ENCODE data around the gene GAS2.

GAS2 gene

DNA sequence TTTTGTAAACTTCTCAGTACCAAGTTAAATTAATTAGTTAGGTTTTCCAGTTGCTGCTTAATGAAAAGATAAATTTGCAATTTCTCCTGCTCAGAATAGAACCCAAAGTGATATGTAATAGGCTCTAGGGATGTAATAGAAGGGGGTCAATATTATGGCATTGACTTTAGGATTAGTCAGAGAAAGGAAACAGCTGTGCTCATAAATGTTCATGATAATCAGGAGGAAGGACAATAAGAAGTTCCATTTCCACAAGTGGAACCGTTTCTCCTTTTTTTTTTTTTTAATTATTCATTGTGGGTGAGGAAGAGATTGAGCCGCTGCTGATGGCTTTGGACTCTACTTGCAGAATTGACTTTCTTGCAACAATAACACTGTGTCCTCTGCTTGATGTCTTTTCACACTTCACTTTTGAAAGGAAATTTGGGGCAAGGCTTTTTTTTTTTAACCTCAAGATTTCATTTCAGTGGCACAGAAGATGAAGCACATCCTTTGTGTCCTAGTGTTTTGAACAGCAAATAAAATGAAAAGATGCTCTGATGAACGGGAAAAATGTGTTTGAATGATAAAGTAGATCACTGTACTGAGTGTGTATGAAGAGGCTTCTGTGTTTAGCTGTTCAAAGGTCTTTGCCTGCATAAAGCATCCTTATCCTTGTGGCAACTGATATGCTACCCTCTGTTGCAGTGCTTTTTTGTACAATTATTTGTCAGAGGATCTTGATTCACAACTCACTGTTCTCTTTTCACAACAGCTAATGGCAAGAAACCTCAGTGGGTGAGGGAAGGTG, 62.4 kb downstream of the GAS2 start:
- DNase-seq (ENCODE audit: low read depth) = no peak

DNA sequence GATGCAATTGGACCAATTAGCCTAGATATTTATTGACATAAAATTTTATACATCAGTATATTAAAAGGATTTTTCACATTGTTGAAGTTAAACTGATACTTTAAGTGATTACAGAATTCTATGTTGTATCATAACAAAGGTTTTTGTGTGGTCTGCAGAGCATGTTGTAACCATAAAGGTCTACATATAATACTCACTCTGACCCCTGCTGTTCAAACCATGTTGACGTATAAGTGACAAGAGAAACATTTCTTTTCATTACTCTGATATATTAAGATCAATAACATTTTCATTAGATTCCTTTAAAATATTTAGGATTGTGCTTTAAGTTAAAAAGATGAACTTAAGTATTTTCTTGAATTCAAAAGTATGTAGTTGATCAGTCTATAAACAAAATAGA, 63.9 kb downstream of the GAS2 start:
- DNase-seq (ENCODE audit: low read depth) = no peak

DNA sequence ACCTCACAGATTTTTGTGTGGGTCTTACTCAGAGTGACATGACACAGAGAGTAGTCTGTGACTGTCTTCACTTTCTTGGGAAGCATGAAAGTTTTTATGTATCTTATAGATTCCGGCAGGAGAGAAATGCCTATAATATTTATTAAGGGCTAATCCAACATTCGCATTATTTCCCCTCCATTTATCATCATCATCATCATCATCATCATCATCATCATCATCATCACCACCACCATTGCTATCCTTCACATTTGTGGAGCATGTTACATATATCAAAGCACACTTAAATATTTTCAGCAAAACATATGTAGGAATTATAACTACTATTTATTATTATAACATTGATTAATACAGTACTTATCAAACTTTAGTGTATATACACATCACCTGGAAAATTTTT, 66.2 kb downstream of the GAS2 start:
- no peak for DNase-seq (ENCODE audit: low read depth)

DNA sequence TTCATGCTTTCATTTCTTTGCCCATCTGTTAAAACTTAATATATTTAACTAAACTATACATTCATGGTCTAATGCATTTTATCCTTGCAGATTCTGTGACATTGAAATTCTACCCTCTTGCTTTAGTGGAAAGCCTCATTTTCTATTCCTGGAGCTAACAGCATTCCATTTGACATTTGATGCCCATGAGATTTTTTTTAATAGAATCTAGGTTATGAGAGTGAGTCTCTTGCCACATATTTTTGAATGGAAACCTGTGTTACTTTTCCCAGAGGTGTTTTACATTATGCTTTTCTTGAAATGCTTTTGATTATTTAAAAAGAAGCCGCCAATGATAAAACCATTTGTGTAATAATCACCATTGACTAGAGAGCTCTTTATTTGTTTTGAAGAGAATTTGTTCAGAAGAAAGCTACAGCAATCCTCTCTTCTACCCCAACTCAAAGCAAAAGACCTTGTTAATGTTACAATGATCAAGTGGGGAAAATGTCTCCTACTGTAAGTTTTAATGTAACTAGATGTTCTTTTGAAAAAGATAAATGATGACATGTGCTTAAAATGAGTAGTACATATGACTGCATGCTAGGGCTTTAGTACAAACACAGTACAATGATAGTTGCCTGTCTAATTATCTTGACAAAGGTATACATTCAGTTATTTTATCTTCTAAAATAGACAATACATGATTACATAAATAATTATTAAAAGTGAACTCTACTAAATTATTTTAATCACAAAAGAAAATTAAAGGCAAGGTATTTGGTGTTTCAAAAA, 67.3 kb downstream of the GAS2 start:
- DNase-seq (ENCODE audit: low read depth) = no peak

DNA sequence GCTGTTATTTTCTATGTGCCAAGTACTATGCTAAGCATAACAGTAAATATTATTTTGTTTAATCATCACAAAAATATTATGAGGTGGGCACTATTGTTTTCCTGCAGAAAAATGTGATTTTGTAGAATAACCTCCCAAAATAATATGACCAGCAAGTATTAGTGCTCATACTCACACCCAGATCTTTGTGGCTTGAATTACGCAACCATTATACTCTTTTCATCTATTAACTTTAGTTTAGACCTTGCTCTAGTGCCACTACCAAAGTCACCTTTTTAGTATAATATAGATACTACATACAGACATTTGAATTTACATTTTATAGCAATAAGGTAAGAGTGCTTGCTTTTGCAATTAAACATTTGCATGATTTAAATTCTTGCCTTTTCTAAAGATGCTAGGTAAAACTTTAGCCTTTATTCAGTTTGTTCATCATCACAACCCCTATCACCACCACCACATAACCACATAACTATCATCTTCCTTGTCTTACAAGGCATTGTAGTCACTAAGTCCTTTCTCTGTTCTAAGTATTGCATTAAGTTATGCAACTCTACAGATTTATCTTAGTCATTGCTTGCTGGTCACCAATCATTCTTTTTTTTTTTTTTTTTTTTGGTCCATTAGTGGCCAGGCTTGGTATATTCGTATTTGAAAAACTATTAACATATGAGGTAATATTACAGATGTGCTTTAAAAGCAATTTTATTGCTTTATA, 68.4 kb downstream of the GAS2 start:
- no peak for DNase-seq (ENCODE audit: low read depth)

DNA sequence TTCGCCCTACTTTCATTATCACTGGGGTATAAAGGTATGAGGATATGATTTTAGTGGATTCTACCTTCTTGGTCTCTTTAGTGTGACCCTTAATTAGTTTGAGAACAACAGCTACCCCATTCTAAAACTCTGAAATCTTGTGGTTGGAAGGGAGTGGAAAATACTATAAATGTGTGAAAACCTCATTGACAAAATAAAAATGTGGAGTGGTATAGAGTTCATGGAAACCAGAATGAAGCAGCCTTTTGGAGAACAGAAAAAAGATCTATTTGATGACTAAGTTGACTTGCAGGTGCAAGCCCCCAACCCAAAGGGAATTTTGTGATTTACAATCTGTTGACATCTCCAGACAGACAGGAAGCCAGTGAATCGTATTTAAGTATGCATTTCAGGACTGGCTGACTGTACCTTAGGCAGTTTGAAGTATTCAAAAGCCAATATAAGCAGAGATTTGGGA, 75.8 kb downstream of the GAS2 start:
- DNase-seq (ENCODE audit: low read depth) = no peak

DNA sequence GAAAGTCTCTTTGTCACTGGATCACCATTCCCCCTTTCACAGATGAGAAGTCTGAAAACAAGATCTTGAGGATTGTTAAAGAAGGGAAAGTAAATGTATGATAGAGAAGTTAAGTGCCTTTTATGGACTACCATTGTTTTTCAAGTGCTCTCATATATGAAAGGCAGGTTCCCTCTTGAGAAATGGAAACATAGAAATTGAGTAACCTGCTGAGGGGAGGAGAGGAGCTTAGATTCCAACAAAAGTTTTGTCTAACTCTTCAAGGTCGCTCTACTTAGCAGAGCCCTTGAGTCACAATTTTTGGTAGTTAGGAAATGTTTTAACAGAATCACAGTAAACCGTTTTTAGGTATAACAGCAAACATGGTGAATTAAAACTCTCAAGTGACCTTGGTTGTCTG, 83.1 kb downstream of the GAS2 start:
- DNase-seq (ENCODE audit: low read depth) = no peak

DNA sequence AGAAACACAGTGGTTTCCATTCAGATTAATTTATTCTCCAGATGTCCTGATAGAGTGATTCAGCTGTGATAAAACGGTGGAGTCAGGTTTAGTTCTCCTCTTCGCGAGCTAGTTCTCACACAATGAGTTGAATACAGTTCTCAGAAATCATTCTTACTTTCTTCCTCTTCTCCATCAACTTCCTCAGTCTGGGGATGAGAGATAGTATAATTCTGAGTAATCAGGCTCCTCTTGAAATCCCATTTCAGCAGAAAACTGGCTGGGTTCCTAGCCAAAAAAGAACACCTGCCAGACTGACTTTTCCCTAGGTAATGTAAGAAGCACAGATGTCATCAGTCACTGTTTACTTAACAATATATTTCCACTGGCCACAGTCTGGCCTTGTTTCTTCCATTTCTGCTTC, 86.5 kb downstream of the GAS2 start:
- no peak for DNase-seq (ENCODE audit: low read depth)

DNA sequence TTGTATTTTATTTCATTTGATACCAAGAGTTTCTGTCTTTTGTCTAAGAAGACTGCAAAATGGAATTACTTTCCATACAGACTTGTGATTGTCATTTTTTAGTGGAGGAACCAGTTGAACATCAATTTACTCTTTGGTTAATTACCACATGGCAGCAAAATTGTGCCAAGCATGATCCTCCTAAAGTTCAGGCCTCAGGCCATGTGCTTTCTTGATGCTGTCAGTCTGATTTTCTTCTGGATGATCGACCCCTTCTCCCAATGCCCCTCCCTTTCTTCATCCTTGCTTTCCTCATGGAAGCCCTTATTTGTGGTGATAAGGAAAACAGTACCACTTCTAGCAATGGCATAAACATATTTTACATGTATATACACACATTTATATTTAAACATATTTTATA, 87.0 kb downstream of the GAS2 start:
- no peak for DNase-seq (ENCODE audit: low read depth)

DNA sequence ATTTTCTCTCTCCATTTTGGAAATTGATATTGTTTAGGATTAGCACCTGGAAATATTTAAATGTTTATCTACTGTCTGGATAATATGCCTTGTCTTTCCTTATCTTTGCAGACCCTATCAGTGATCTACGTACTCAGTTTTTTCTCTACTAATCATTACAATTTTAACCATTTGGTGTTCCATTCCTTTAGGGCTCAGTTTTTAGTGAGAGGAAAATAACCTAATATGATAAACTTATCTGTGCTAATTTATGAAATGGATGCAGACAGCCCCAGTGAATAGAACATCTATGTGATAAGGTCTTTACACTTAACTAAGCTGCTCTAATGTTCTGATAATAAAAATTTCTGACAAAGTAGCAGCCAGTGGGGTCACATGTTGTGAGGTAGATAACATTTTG, 94.7 kb downstream of the GAS2 start:
- DNase-seq (ENCODE audit: low read depth) = no peak

DNA sequence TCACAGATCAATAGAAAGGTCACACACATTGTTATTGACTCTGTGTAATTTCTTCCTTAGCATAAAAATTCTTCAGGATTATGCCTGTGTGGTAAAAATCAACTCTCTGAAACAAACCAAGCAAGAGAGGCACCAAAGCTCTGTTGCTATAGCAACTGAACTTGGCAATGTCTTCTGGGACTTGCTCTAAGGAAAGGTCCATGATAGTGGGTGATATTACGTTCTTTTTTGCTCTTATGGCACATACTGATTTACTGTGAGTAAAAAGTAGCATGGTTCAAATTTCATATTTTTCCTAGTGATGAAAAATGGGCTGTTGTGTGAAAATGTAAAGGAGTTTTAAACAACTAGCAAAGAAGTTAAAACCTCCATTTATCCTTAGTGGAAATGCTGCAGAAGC, 96.8 kb downstream of the GAS2 start:
- DNase-seq (ENCODE audit: low read depth) = no peak

DNA sequence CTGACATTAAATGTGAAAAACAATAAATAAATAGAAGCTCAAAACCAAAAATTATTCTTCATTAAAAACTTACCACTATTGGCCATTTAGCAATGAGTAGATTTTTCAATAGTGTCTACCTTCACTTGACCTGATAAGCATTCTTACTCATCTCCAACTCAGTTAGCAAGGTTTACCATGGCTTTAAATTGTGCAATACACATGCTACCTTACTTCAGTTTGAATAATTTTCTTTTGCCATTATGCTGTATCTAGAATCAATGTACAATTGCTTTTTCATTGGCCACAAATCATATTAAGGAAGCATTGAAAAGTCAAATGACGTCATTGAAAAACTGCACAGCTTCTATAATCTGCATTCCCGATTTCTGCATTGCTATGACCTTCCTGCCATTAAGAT, 98.3 kb downstream of the GAS2 start:
- no peak for DNase-seq (ENCODE audit: low read depth)

DNA sequence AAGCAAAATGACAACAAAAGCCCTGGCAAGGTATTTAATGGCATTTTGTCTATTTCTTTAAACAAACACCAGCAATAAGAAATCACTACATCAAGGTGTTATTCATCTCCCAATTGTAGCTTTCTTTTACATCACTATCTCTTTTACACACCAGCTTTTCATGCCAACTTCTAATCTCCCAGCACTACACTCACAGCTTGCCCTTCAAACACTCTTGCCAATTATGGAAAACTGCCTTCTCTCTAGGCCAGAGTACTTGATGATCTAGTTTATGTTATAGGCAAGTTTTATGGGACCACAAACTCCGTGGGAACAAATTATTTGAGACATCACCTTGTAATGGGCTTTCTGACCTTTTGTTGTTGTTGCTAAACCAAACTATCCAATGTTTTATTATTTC, 101.9 kb downstream of the GAS2 start:
- no peak for DNase-seq (ENCODE audit: low read depth)

DNA sequence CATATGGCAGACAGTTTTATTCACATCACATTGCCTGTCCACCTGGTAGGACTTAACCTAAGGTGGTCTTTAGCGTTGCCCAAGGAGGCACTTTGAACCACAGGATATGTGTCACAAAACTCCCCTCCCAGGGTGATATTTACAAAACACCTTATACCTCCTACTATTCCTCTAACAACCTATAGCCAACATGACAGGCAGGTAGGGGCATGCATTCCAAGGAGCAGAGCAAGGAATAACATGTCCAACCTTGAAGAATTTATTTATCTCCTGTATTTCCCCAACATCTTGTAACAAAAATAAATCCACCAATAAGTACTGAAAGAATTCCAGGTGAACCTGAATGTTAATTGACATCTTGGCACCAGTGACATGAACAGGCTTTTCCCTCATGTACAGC, 102.7 kb downstream of the GAS2 start:
- no peak for DNase-seq (ENCODE audit: low read depth)

DNA sequence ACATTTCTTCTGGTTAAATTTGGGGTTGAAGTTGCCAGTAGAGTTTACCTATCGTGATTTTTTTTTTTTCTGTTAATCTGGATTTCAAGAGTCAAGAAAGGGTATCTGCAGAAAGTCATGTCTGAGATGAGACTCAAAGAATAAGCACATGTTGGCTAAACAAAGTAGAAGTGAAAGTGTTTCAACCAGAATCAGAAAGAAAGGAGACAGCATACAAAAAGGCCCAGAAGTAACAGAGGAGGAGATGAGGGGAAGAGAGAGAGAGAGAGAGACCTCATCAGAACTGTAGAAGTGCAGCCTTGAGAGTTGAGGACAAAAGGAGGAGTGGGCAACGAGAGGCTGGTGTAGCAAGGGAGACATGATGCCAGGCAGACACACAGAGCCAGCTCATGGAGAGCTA, 108.3 kb downstream of the GAS2 start:
- DNase-seq (ENCODE audit: low read depth) = no peak

DNA sequence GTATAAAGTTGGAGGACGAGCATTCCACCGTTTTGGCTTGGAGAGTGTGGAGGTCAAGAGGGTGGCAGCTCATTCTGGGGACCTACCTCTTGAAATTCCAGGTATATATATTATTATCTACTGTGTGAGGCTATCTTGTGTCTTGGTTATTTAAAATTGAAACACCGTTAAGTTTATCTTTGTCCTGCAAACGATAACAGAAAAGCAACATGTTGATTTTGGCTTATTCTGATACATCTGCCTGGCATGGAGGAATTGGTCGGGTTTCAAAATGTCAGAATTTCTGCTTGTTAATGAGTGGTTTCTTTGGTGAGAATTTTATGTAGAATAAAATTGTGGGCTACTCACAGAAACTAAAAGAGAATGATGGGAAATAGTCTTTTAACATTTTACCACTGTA, 108.8 kb downstream of the GAS2 start:
- no peak for DNase-seq (ENCODE audit: low read depth)

DNA sequence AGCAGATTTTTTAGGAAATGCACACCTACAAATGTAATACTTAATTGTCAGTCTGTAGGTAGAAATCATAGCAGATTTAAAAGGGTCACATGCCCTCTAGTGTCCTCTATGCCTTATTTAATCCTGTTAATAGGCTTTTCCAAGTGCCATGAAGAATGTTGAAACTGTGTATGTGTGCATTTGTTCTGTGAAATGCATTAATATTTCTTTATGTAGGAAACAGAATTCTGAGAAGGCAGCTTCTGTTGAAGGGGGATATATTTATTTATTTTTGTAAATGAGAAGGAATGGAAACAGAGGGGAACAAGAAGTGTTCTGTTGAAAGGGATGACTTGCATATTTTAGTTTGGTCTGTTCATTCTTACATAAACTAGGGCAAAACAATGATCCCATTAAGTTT, 112.2 kb downstream of the GAS2 start:
- DNase-seq (ENCODE audit: low read depth) = no peak

DNA sequence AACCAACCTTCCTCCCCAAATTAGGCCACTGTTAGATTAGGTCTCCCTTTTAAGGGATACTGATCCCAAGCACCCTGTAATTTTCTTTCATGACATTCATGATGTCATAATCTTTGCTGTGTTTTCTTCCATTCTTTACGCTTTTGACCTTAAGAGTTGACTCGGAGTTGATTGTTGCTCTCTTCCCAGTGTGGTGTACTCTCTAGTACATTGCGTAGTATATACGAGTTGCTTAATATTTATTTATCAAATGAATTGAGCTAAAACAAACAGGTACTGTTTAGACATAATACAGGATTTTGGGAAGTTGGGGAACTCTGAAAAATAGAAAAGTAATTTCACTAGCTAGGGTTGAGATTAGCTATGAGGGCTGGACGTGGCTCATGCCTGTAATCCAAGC, 113.4 kb downstream of the GAS2 start:
- DNase-seq (ENCODE audit: low read depth) = no peak

DNA sequence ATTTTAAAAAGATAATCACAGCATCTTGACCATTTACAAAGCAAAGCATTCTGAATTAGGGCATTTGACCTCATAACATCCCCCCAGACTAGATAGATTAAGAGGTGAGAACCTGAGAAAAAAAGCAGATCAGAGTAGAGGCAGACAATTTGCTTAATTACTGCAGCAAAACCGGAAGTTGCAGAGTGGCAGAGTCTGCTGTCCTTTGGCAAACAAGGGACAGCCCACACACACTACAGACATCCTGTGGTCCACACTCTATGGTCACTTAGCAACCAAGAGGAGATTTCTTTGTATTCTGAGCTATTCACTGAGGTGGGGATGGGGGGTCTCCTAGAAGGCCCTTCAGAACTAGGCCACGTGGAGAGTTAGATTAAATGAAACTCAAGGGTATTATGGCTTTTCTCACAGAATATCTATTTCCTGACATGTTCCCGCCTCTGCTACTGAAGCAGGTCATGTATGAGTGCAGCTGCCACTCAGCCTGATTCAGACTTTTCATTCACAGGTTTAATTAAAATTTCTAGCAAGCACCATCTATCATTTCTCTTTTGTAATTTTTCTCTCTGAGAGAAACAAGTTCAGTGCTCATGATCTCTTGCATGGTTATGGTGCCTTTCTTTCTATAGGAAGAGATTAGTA, 114.7 kb downstream of the GAS2 start:
- DNase-seq (ENCODE audit: low read depth) = no peak

DNA sequence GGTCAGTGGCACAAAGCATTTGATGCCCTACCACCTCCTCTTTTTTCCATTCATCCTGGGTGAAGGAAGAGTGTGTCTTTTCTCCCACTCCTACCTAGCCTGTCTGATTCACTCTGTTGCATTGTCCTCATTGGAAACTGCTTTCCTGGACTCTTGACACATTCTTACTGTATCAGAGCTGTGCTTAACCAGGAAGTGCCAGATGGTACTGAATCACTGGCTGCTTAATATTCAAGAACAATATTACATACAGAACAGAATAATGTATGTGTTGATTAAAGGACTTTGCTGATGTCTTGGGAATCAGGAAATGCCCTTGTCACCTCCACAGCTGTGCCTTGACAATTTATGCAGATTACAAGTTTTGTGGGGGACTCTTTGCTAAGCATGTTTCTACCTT, 118.8 kb downstream of the GAS2 start:
- DNase-seq (ENCODE audit: low read depth) = peak; percentile 14

DNA sequence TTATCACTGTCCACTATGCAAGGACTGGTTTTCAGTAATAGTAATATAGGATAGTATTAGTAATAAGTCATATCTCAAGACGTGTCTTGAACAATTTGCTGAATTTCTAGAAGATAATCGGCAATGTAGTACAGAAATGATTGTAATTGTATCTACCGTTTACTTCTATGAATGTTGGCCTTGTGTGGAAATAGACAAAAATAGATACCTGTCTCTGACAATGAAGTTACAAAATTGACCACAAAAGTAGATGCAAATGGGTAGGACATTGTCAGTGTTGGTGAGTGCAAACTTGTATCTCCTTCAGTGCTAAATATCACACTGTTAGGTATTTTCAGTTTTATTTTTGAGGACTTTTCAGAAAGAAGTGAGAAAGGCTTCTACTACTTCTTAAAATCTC, 120.1 kb downstream of the GAS2 start:
- DNase-seq (ENCODE audit: low read depth) = no peak

DNA sequence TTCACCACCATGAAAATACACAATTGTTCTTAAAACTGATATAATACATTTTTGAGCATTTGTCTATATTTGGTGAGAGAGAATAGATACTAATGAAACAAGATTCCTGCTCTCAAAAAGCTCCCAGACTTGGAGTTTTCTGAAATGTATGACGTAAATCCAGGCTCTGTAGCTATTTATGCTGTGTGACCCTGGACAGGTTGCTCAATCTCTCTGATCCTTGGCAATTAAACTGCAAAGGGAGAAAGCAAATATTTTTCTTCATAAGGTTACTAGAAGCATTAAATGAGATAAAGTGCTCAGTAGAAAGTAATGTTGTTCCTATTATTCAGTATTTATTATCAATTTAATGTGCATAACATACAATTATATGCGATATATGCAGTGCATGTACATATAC, 120.6 kb downstream of the GAS2 start:
- DNase-seq (ENCODE audit: low read depth) = no peak

Measured in non-pigmented ciliary epithelial cell (primary cell).